Cerebellar cortex (tissue), 1 donor: Measurements from ENCODE around the gene PKD1.
"Not testable (repeated sequence)": the region's sequence is repeated elsewhere in the genome, so short reads cannot be mapped to it uniquely, and the experiment has no call there.

Experiments
- DNase-seq: peaks from one replicate; pipeline ENCODE4 v3.0.0-alpha.2; 2015; ENCODE audit warnings: low spot score

PKD1 gene

GRCh38 chr16:2123706-2124376, 11.9 kb downstream of the PKD1 start:
- DNase-seq: not testable (repeated sequence)

GRCh38 chr16:2122934-2123683, 12.6 kb downstream of the PKD1 start:
- not testable (repeated sequence) for DNase-seq

GRCh38 chr16:2122429-2122828, 13.3 kb downstream of the PKD1 start:
- DNase-seq: no peak

- DNase-seq: no peak
Observed at GRCh38 chr16:2121853-2122252, 13.8 kb downstream of the PKD1 start.

- DNase-seq: peak; percentile 92
Observed at GRCh38 chr16:2121325-2121724, 14.4 kb downstream of the PKD1 start.

GRCh38 chr16:2117960-2118722, 17.6 kb downstream of the PKD1 start:
- not testable (repeated sequence) for DNase-seq

- DNase-seq: not testable (repeated sequence)
Observed at GRCh38 chr16:2117341-2117740, 18.4 kb downstream of the PKD1 start.

GRCh38 chr16:2116428-2116827, 19.3 kb downstream of the PKD1 start:
- not testable (repeated sequence) for DNase-seq

GRCh38 chr16:2115591-2115973, 20.1 kb downstream of the PKD1 start:
- no peak for DNase-seq

GRCh38 chr16:2114885-2115590, 20.7 kb downstream of the PKD1 start:
- not testable (repeated sequence) for DNase-seq

- DNase-seq: not testable (repeated sequence)
Observed at GRCh38 chr16:2114225-2114624, 21.5 kb downstream of the PKD1 start.

GRCh38 chr16:2112539-2113106, 23.1 kb downstream of the PKD1 start:
- DNase-seq: not testable (repeated sequence)

GRCh38 chr16:2111412-2112335, 24.0 kb downstream of the PKD1 start:
- not testable (repeated sequence) for DNase-seq

- DNase-seq: not testable (repeated sequence)
Observed at GRCh38 chr16:2111009-2111353, 24.7 kb downstream of the PKD1 start.

- not testable (repeated sequence) for DNase-seq
Observed at GRCh38 chr16:2110332-2111008, 25.2 kb downstream of the PKD1 start.

GRCh38 chr16:2109872-2110271, 25.8 kb downstream of the PKD1 start:
- DNase-seq: not testable (repeated sequence)

- DNase-seq: not testable (repeated sequence)
Observed at GRCh38 chr16:2109271-2109580, 26.5 kb downstream of the PKD1 start.

- not testable (repeated sequence) for DNase-seq
Observed at GRCh38 chr16:2108446-2109270, 27.0 kb downstream of the PKD1 start.

- DNase-seq: not testable (repeated sequence)
Observed at GRCh38 chr16:2107791-2108125, 27.9 kb downstream of the PKD1 start.
